ENCODE results near the gene FAM107A. TPM values are rescaled to one million over a fixed set of nuclear protein-coding genes. Genes with fewer than 3 reads are reported as not detected.

The FAM107A gene
- total and polyA plus RNA-seq, 2 of the 13 experiments (the other 11 are each of a cell fraction or from before 2014, with no cell fraction given): not detected

DNA sequence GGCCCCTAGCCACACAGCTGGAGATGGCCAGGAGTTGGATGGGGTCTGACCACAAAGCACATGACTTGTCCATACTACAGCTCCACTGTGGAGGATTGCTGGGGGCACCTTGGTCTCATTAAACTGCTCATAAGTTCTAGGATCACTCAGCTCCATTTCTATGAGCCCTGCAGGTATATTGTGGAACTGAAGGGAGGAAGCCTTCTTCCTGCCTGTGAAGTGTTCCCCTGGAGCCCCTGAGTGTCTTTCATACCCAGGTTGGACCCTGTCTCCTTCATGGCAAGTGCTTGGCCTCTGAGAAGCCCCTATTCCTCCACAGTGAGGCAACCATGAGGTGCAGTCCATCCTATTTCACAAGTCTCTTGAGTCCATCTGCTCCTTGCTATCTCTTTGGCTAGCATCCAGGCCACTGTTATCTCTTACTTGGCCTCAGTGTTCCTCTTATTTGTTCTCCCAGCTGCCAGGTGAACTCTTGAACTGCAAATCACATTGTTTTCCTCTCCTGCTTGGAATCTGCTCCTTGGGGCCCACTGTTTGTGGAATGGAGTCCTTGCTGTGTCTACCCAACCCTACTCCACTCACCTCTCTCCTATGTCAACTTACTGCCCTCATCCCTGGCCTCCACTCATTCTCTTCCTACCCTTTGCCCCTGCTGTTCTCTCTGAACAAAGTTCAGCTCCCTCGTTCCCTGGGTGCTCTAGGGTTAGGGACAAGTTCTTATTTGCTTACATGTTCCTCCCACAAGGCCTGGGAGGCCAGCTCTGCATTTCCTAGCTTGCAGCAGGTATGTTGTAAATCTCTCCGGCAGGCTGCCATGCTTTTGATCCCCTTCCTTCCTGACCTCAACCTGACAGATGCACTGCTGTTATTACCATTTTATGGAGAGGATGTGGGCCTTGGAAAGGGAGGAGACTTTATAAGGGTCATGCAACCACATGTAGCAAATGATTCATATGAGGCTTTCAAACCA is 41.4 kb downstream of the FAM107A start (continued):
- no peak for TF ChIP-seq SNAPC2 (CRISPR knock-in tag; IDR thresholded peaks at IDR 0.05)
- peak; percentile 84 for TF ChIP-seq PHF21A (CRISPR knock-in tag; IDR thresholded peaks at IDR 0.05)
- TF ChIP-seq FLYWCH1 (CRISPR knock-in tag; IDR thresholded peaks at IDR 0.05): no peak
- no peak for TF ChIP-seq BCLAF1 (IDR thresholded peaks at IDR 0.05)
- 0 out of 2 replicates have a peak, but pooled peaks have one; percentile 32 for TF ChIP-seq ZNF430 (CRISPR knock-in tag; IDR thresholded peaks at IDR 0.05)
- no peak for TF ChIP-seq ZNF607 (CRISPR knock-in tag; IDR thresholded peaks at IDR 0.05; ENCODE audit: borderline replicate concordance)
- TF ChIP-seq ZBTB26 (CRISPR knock-in tag; IDR thresholded peaks at IDR 0.05; ENCODE audit: borderline replicate concordance): peak; percentile 51; the same call in 1 of the 2 replicates
- TF ChIP-seq KAT8 (CRISPR knock-in tag; IDR thresholded peaks at IDR 0.05): peak; percentile 82
- TF ChIP-seq MBNL3 (CRISPR knock-in tag; conservative IDR thresholded peaks at IDR 0.05): no peak
- TF ChIP-seq ZNF737 (CRISPR knock-in tag; IDR thresholded peaks at IDR 0.05; ENCODE audit: borderline replicate concordance): no peak
- TF ChIP-seq ZNF333 (CRISPR knock-in tag; IDR thresholded peaks at IDR 0.05; ENCODE audit: borderline replicate concordance): no peak
- TF ChIP-seq ZNF503 (CRISPR knock-in tag; IDR thresholded peaks at IDR 0.05): peak; percentile 68; the same call in 1 of the 2 replicates
- no peak for TF ChIP-seq ZNF776 (CRISPR knock-in tag; IDR thresholded peaks at IDR 0.05)
- no peak for TF ChIP-seq KLF13 (CRISPR knock-in tag; IDR thresholded peaks at IDR 0.05)
- TF ChIP-seq MTA1 (CRISPR knock-in tag; IDR thresholded peaks at IDR 0.05; ENCODE audit: borderline replicate concordance): peak; percentile 93
- 0 out of 2 replicates have a peak, but pooled peaks have one; percentile 39 for TF ChIP-seq ZNF788 (CRISPR knock-in tag; IDR thresholded peaks at IDR 0.05; ENCODE audit: borderline replicate concordance)
- TF ChIP-seq, protein P1, sequence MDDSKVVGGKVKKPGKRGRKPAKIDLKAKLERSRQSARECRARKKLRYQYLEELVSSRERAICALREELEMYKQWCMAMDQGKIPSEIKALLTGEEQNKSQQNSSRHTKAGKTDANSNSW (CRISPR knock-in tag; IDR thresholded peaks at IDR 0.05; ENCODE audit: borderline replicate concordance): no peak
- no peak; the same call in 1 of the 2 replicates for TF ChIP-seq ZNF558 (CRISPR knock-in tag; IDR thresholded peaks at IDR 0.05; ENCODE audit: borderline replicate concordance)
- TF ChIP-seq ZNF441 (CRISPR knock-in tag; IDR thresholded peaks at IDR 0.05; ENCODE audit: borderline replicate concordance): no peak
- TF ChIP-seq NR2F1 (CRISPR knock-in tag; IDR thresholded peaks at IDR 0.05): peak; percentile 88 to 91
- TF ChIP-seq, protein P2, sequence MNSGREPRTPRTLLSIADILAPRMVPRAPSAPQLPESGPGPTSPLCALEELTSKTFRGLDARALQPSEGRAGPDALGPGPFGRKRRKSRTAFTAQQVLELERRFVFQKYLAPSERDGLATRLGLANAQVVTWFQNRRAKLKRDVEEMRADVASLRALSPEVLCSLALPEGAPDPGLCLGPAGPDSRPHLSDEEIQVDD (CRISPR knock-in tag; IDR thresholded peaks at IDR 0.05; ENCODE audit: borderline replicate concordance): no peak
- no peak for TF ChIP-seq REL (CRISPR knock-in tag; conservative IDR thresholded peaks at IDR 0.05)

All from HepG2 (cell line).